Neural progenitor cell (in vitro differentiated cells): Measurements from ENCODE around the gene COL25A1. TPM values are rescaled to one million over a fixed set of nuclear protein-coding genes. Genes with fewer than 3 reads are reported as not detected.

Experiments used
- DNase-seq: peaks from one replicate; pipeline ENCODE4 v3.0.0-alpha.2; 2016; ENCODE audit warnings: low spot score
- H2AFZ ChIP-seq: fragments of 200-600 bp; sonication (generic); replicated peaks from 2 replicates; pipeline ENCODE4 v1.6.1; 2016; ENCODE audit warnings: antibody characterized with exemption
- H3F3A ChIP-seq: fragments of 200-600 bp; sonication (generic); 2 replicates; pipeline ENCODE4 v1.6.1; 2016; ENCODE audit warnings: antibody characterized with exemption, low read depth
- H3K27ac ChIP-seq: fragments of 200-600 bp; sonication (generic); 2 replicates; pipeline ENCODE4 v1.5.1; 2016; ENCODE audit warnings: mild to moderate bottlenecking
- H3K27me3 ChIP-seq: fragments of 200-600 bp; sonication (generic); 2 replicates; pipeline ENCODE4 v1.6.1; 2016; ENCODE audit warnings: mild to moderate bottlenecking, moderate library complexity
- H3K36me3 ChIP-seq: fragments of 200-600 bp; sonication (generic); 2 replicates; pipeline ENCODE4 v1.5.1; 2016
- H3K4me1 ChIP-seq: fragments of 200-600 bp; sonication (generic); 2 replicates; pipeline ENCODE4 v1.6.1; 2016; ENCODE audit warnings: mixed run types
- H3K4me2 ChIP-seq: fragments of 200-600 bp; sonication (generic); 2 replicates; pipeline ENCODE4 v1.6.1; 2016
- H3K4me3 ChIP-seq: fragments of 200-600 bp; sonication (generic); 2 replicates; pipeline ENCODE4 v1.5.1; 2016
- H3K79me2 ChIP-seq: fragments of 200-600 bp; sonication (generic); 2 replicates; pipeline ENCODE4 v1.6.1; 2016; ENCODE audit warnings: low read depth
- H3K9ac ChIP-seq: fragments of 200-600 bp; sonication (generic); 2 replicates; pipeline ENCODE4 v1.6.1; 2016
- H3K9me3 ChIP-seq: fragments of 200-600 bp; sonication (generic); 2 replicates; pipeline ENCODE4 v1.5.1; 2016; ENCODE audit warnings: low read depth
- H4K20me1 ChIP-seq: fragments of 200-600 bp; sonication (generic); 2 replicates; pipeline ENCODE4 v1.6.1; 2016; ENCODE audit warnings: low read depth
- H3K27ac Mint-ChIP-seq: 3 replicates; pipeline ENCODE4 v1.8.0; 2021; ENCODE audit warnings: mixed read lengths
- H3K27me3 Mint-ChIP-seq: 2 replicates; pipeline ENCODE4 v1.8.0; 2022; ENCODE audit warnings: low read depth, mild to moderate bottlenecking, inconsistent platforms, moderate library complexity, mixed read lengths; ENCODE audit not compliant: insufficient read depth
- H3K36me3 Mint-ChIP-seq: 3 replicates; pipeline ENCODE4 v1.8.0; 2021; ENCODE audit warnings: mixed read lengths
- H3K4me1 Mint-ChIP-seq: 3 replicates; pipeline ENCODE4 v1.8.0; 2021; ENCODE audit warnings: mixed read lengths
- H3K4me3 Mint-ChIP-seq: 3 replicates; pipeline ENCODE4 v1.8.0; 2021; ENCODE audit warnings: mild to moderate bottlenecking, moderate library complexity, mixed read lengths
- H3K9me3 Mint-ChIP-seq: 3 replicates; pipeline ENCODE4 v1.8.0; 2020; ENCODE audit warnings: mixed read lengths
- CTCF ChIP-seq: fragments of 200-600 bp; sonication (generic); IDR thresholded peaks from 2 replicates; pipeline ENCODE4 v1.5.1; 2017; ENCODE audit warnings: antibody characterized with exemption, mild to moderate bottlenecking
- EZH2 ChIP-seq: fragments of 200-600 bp; sonication (generic); IDR thresholded peaks from 2 replicates; pipeline ENCODE4 v1.6.1; 2017; ENCODE audit warnings: antibody characterized with exemption, mild to moderate bottlenecking, moderate library complexity
- EZH2phosphoT487 ChIP-seq: fragments of 200-600 bp; sonication (generic); IDR thresholded peaks from 2 replicates; pipeline ENCODE4 v1.6.1; 2017; ENCODE audit warnings: antibody characterized with exemption
- total RNA-seq: library from RNA; depleted of rRNA; stranded (reverse); fragments of >200 nt; gene quantifications from 2 replicates; pipeline ENCODE4 v1.2.3, GENCODE V29; 2015; ENCODE audit warnings: low replicate concordance

Gene COL25A1
- total RNA-seq, 1 donor from 2014 or later, result 1.3 TPM

- Histone ChIP-seq H3K27ac (no peak overlapping the region), H3K4me3 (no peak overlapping the region), H3K4me1 (peaks cover 11% of the 10 kb centered on the region), H3K9ac (no peak overlapping the region), H3K4me2 (no peak overlapping the region), H3K9me3 (no peaks in the 10 kb centered on the region), H3K27me3 (no peaks in the 10 kb centered on the region), H3K36me3 (no peaks in the 10 kb centered on the region), H4K20me1 (no peaks in the 10 kb centered on the region), H2AFZ (no peak overlapping the region), H3F3A (no peaks in the 10 kb centered on the region), H3K79me2 (no peaks in the 10 kb centered on the region)
- Mint-ChIP-seq H3K4me1 (peaks cover 30% of the 10 kb centered on the region), H3K9me3 (peaks cover 5% of the 10 kb centered on the region), H3K4me3 (no peak overlapping the region), H3K36me3 (no peaks in the 10 kb centered on the region), H3K27me3 (peaks cover 2% of the 10 kb centered on the region), H3K27ac (no peak overlapping the region)
- TF ChIP-seq CTCF, result no peak
- no peak for TF ChIP-seq EZH2phosphoT487
- TF ChIP-seq EZH2, result no peak
- DNase-seq, result no peak
Observed at GRCh38 chr4:109185951-109186350, 116.5 kb downstream of the COL25A1 start.

- Histone ChIP-seq H3K4me2 (no peak overlapping the region), H4K20me1 (no peaks in the 10 kb centered on the region), H3K9me3 (no peaks in the 10 kb centered on the region), H3K9ac (no peak overlapping the region), H3K36me3 (no peaks in the 10 kb centered on the region), H3K79me2 (no peaks in the 10 kb centered on the region), H3F3A (no peaks in the 10 kb centered on the region), H3K27me3 (no peaks in the 10 kb centered on the region), H2AFZ (no peak overlapping the region), H3K4me3 (no peak overlapping the region), H3K27ac (no peak overlapping the region), H3K4me1 (peaks cover 11% of the 10 kb centered on the region)
- H3K9me3 Mint-ChIP-seq, result peaks cover 5% of the 10 kb centered on the region
- H3K4me1 Mint-ChIP-seq, result peaks cover 30% of the 10 kb centered on the region
- H3K36me3 Mint-ChIP-seq, result no peaks in the 10 kb centered on the region
- TF ChIP-seq EZH2phosphoT487 (no peak), CTCF (no peak), EZH2 (no peak)
- DNase-seq, result no peak
- no peak overlapping the region for H3K4me3 Mint-ChIP-seq
- H3K27me3 Mint-ChIP-seq, result peaks cover 2% of the 10 kb centered on the region
- no peak overlapping the region for H3K27ac Mint-ChIP-seq
Observed at GRCh38 chr4:109185548-109185947, 116.9 kb downstream of the COL25A1 start.

GRCh38 chr4:109184491-109184961 lies 117.9 kb downstream of the COL25A1 start:
- H3K9ac ChIP-seq, result no peak overlapping the region
- no peaks in the 10 kb centered on the region for H3K9me3 ChIP-seq
- peaks cover 11% of the 10 kb centered on the region for H3K4me1 ChIP-seq
- no peaks in the 10 kb centered on the region for H3K36me3 Mint-ChIP-seq
- H3K27ac ChIP-seq, result no peak overlapping the region
- H3K27me3 Mint-ChIP-seq, result peaks cover 2% of the 10 kb centered on the region
- no peak overlapping the region for H3K4me3 Mint-ChIP-seq
- H3K9me3 Mint-ChIP-seq, result peaks cover 5% of the 10 kb centered on the region
- no peak overlapping the region for H3K4me3 ChIP-seq
- no peaks in the 10 kb centered on the region for H3K36me3 ChIP-seq
- no peak for TF ChIP-seq EZH2phosphoT487
- H3F3A ChIP-seq, result no peaks in the 10 kb centered on the region
- no peaks in the 10 kb centered on the region for H3K27me3 ChIP-seq
- no peak for DNase-seq
- no peaks in the 10 kb centered on the region for H4K20me1 ChIP-seq
- no peaks in the 10 kb centered on the region for H3K79me2 ChIP-seq
- no peak overlapping the region for H3K27ac Mint-ChIP-seq
- H3K4me2 ChIP-seq, result no peak overlapping the region
- H3K4me1 Mint-ChIP-seq, result peaks cover 31% of the 10 kb centered on the region
- H2AFZ ChIP-seq, result no peak overlapping the region

GRCh38 chr4:109183931-109184490 lies 118.4 kb downstream of the COL25A1 start:
- H3K9ac ChIP-seq, result no peak overlapping the region
- no peaks in the 10 kb centered on the region for H4K20me1 ChIP-seq
- peaks cover 11% of the 10 kb centered on the region for H3K4me1 ChIP-seq
- Mint-ChIP-seq H3K27ac (no peak overlapping the region), H3K27me3 (peaks cover 7% of the 10 kb centered on the region), H3K9me3 (peaks cover 5% of the 10 kb centered on the region), H3K36me3 (no peaks in the 10 kb centered on the region), H3K4me3 (no peak overlapping the region), H3K4me1 (peaks cover 34% of the 10 kb centered on the region)
- TF ChIP-seq EZH2phosphoT487, result no peak
- DNase-seq, result no peak
- no peaks in the 10 kb centered on the region for H3F3A ChIP-seq
- no peaks in the 10 kb centered on the region for H3K9me3 ChIP-seq
- no peaks in the 10 kb centered on the region for H3K79me2 ChIP-seq
- no peaks in the 10 kb centered on the region for H3K27me3 ChIP-seq
- no peak overlapping the region for H2AFZ ChIP-seq
- H3K27ac ChIP-seq, result no peak overlapping the region
- H3K36me3 ChIP-seq, result no peaks in the 10 kb centered on the region
- no peak overlapping the region for H3K4me3 ChIP-seq
- H3K4me2 ChIP-seq, result no peak overlapping the region
